ENCODE results near the gene SLC43A1.
A peak's percentile ranks its signal among the peaks of the same experiment; 100 is the strongest.
"Not testable (repeated sequence)": the region's sequence is repeated elsewhere in the genome, so short reads cannot be mapped to it uniquely, and the experiment has no call there.

Gene SLC43A1

DNA sequence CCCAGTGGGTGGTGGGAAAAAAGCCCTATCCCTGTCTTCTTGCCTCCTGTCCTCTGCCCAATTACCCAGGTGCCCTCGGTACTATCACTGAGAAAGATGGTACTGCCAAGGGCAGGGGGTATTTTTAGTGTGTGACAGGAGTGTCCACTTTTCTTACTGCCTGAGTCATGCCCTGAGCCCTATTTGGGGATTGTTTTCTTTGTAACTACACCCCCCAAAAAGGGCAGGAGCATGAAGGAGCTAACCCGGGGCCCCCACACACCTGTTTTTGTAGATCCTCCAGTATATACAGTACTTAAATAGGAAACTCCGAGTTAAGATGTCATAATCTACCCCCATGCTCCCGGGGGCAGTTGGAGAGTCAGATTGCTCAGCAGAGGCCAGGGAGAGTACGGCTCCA is 25.7 kb upstream of the SLC43A1 start:
- Mint-ChIP-seq H3K27me3 (no peaks in the 10 kb centered on the region), H3K4me1 (ENCODE audit: low read depth) (no peaks in the 10 kb centered on the region), H3K4me3 (no peak overlapping the region), H3K36me3 (peaks cover 2% of the 10 kb centered on the region), H3K27ac (no peak overlapping the region), H3K9me3 (ENCODE audit: low read depth) (no peaks in the 10 kb centered on the region)

GRCh38 chr11:57539342-57539741 is 23.8 kb upstream of the SLC43A1 start:
- Mint-ChIP-seq H3K36me3 (peaks cover 2% of the 10 kb centered on the region), H3K27ac (no peak overlapping the region), H3K27me3 (no peaks in the 10 kb centered on the region), H3K4me1 (ENCODE audit: low read depth) (no peaks in the 10 kb centered on the region), H3K9me3 (ENCODE audit: low read depth) (no peaks in the 10 kb centered on the region), H3K4me3 (no peak overlapping the region)

- H3K27me3 Mint-ChIP-seq: no peaks in the 10 kb centered on the region
- H3K9me3 Mint-ChIP-seq (ENCODE audit: low read depth): no peaks in the 10 kb centered on the region
- H3K36me3 Mint-ChIP-seq: peaks cover 2% of the 10 kb centered on the region
- H3K4me1 Mint-ChIP-seq (ENCODE audit: low read depth): no peaks in the 10 kb centered on the region
- H3K27ac Mint-ChIP-seq: peak within 1 kb of the TSS; percentile 16
- H3K4me3 Mint-ChIP-seq: no peak within 1 kb of the TSS
Measured at GRCh38 chr11:57536947-57537619, 21.6 kb upstream of the SLC43A1 start, which contains the start of gene SMTNL1. Gene SMTNL1 (plus strand): TSS chr11:57537595. CDS start chr11:57542643, 5,048 bp downstream.

DNA sequence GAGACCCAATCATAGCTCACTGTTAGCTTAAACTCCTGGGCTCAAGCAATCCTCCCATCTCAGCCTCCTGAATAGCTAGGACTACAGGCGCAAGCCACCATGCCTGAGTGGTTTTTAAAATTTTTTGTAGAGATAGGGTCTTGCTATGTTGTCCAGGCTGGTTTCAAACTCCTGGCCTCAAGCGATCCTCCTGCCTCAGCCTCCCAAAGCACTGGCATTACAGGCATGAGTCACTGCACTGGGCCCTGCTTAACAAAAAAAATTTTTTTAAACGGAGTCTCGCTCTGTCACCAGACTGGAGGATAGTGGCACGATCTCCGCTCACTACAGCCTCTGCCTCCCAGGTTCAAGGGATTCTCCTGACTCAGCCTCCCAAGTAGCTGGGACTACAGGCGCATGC is 18.9 kb upstream of the SLC43A1 start:
- H3K27me3 Mint-ChIP-seq; H3K4me3 Mint-ChIP-seq; H3K27ac Mint-ChIP-seq; H3K9me3 Mint-ChIP-seq (ENCODE audit: low read depth); H3K36me3 Mint-ChIP-seq: not testable (repeated sequence)
- H3K4me1 Mint-ChIP-seq (ENCODE audit: low read depth): peaks cover 15% of the 10 kb centered on the region

DNA sequence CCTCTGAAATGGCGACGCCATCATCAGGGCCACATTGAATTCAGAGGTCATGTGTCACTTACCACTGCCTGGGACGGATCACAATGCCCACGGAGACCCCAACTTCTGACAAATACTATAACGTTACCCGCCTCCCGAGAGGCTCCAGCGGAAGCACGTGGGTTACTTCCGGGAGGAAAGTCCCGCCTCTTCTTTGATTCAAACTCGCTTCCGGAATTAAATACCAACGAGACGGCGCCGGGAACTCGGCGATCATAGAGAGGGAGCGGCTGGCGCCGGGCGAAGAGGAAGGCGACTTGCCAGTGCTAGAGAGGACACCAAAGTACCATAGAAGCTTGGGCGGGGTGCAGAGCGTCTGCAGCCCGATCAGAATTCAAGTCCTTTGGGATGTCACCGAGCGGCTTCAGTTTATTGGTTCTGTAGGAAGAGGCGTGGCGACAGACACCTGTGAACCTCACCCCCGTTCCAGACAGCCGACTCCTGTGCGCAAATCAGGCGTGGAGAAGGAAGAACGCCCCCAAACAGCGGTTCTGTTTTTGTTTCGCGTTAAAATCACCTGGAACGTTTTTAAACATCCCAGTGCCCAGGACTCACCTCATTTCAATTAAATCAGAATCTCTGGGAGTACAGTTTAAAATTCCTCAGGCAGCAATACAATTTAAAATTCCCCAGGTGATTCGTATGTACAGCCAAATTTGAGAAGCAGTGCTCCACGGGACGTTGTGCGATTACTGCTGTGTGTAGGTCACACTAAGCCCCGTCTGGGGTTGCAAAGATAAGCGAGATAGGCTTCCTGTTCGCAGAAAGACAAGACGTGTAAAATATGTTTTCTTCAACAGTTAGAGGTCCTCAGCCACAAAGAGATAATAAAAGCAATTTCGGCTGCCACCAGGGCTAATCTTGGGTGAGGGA is 15.3 kb upstream of the SLC43A1 start, which contains the start of gene TIMM10:
TSS of gene TIMM10 (minus strand) at position 159 of the 912 bp plus-strand sequence. CDS start 565 bp downstream, outside the sequence.
- peak within 1 kb of the TSS; percentile 91 for H3K4me3 Mint-ChIP-seq
- peak within 1 kb of the TSS; percentile 91 for H3K27ac Mint-ChIP-seq
- peaks cover 8% of the 10 kb centered on the region for H3K36me3 Mint-ChIP-seq
- H3K27me3 Mint-ChIP-seq: no peaks in the 10 kb centered on the region
- H3K9me3 Mint-ChIP-seq (ENCODE audit: low read depth): no peaks in the 10 kb centered on the region
- peaks cover 36% of the 10 kb centered on the region for H3K4me1 Mint-ChIP-seq (ENCODE audit: low read depth)

DNA sequence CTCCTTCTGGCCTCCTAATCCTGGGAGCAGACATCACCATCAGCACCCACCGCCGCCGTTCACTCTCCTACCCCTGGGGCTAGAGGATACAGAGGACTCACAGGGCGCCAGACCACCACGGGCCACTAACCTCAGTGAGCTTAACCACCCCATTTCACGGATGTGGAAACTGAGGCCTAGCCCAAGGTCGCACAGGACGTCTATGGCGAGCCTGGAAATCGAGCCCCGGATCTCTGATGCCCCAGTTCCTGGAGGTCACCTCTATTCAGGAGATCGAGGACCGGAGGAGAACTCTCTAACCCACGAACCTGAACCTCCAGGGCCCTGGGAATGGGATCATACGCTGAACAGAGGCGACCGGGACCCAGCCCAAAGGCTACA is 14.7 kb upstream of the SLC43A1 start:
- Mint-ChIP-seq H3K27me3 (no peaks in the 10 kb centered on the region), H3K9me3 (ENCODE audit: low read depth) (no peaks in the 10 kb centered on the region), H3K27ac (peak overlapping the region; percentile 91), H3K4me1 (ENCODE audit: low read depth) (peaks cover 36% of the 10 kb centered on the region), H3K36me3 (peaks cover 8% of the 10 kb centered on the region), H3K4me3 (peak overlapping the region; percentile 91)

DNA sequence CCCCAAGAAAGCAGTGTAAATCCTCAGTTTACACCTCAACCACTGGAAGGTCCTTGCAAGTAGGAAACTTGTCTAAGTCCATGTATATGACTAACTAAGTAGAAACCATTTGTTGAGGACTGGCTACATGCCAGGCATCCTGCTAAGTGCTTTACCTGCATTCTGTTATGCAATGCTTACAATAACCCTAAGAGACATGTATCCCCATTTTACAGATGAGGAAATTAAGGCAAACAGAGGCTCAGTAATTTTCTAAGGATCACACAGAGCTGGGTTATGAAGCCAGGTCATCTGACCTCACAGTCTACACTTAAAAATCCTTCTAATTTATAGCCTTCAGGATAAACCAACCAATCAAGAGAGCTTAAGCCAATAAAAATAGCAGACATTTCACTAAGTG is 13.5 kb upstream of the SLC43A1 start:
- no peak overlapping the region for H3K27ac Mint-ChIP-seq
- H3K27me3 Mint-ChIP-seq: no peaks in the 10 kb centered on the region
- H3K4me1 Mint-ChIP-seq (ENCODE audit: low read depth): peaks cover 36% of the 10 kb centered on the region
- H3K9me3 Mint-ChIP-seq (ENCODE audit: low read depth): no peaks in the 10 kb centered on the region
- H3K36me3 Mint-ChIP-seq: peaks cover 8% of the 10 kb centered on the region
- H3K4me3 Mint-ChIP-seq: peak overlapping the region; percentile 52

DNA sequence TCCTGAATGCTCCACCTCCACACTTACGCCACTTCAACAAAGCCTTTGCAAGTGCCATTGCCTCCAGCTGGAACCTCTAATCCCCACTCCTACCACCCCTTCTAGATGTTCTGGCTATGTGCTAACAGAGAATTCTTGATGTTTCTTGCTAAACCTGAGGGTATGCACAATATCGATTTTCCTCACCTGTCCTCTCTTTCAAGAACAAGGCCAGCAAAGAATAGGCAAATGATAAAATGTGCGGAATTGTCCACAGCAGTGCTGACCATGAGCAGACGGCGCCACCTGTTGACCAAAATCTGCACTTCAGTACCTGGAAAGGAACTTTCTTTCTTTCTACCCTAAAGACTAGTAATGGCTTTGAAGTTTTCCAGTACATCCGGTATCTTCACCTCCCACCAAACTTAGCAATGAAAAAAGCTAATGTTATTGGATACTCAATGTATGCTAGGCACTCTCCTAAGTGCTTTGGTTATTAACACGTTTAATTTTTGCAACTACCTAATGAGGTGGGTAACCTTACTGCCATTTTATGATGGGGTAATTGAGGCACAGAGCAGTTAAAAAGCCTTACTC is 11.6 kb upstream of the SLC43A1 start:
- no peaks in the 10 kb centered on the region for H3K9me3 Mint-ChIP-seq (ENCODE audit: low read depth)
- H3K4me1 Mint-ChIP-seq (ENCODE audit: low read depth): peaks cover 36% of the 10 kb centered on the region
- H3K4me3 Mint-ChIP-seq: no peak overlapping the region
- peak overlapping the region; percentile 51 for H3K27ac Mint-ChIP-seq
- no peaks in the 10 kb centered on the region for H3K27me3 Mint-ChIP-seq
- peaks cover 8% of the 10 kb centered on the region for H3K36me3 Mint-ChIP-seq

- Mint-ChIP-seq H3K27ac (no peak overlapping the region), H3K36me3 (peaks cover 8% of the 10 kb centered on the region), H3K4me3 (no peak overlapping the region), H3K4me1 (ENCODE audit: low read depth) (peaks cover 14% of the 10 kb centered on the region), H3K9me3 (ENCODE audit: low read depth) (no peaks in the 10 kb centered on the region), H3K27me3 (no peaks in the 10 kb centered on the region)
Measured at GRCh38 chr11:57523419-57523818, 7.9 kb upstream of the SLC43A1 start.

DNA sequence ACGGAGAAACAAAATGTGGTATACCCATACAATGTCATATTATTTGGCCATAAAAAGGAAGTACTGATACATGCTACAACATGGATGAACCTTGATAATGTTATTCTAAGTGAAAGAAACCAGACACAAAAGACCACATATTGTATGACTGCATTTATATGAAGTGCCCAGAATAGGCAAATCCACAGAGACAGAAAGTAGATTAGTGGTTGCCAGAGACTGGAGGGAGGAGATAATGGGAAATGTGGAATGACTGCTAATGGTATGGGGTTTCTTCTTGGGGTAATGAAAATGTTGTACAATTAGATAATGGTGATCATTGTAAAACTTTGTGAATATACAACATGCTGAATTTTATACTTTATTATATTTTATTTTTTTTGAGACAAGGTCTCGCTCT is 5.6 kb upstream of the SLC43A1 start:
- H3K27me3 Mint-ChIP-seq: no peaks in the 10 kb centered on the region
- H3K4me3 Mint-ChIP-seq: no peak overlapping the region
- no peaks in the 10 kb centered on the region for H3K9me3 Mint-ChIP-seq (ENCODE audit: low read depth)
- no peaks in the 10 kb centered on the region for H3K36me3 Mint-ChIP-seq
- H3K27ac Mint-ChIP-seq: no peak overlapping the region
- peaks cover 2% of the 10 kb centered on the region for H3K4me1 Mint-ChIP-seq (ENCODE audit: low read depth)

- peak overlapping the region; percentile 75 for H3K27ac Mint-ChIP-seq
- H3K27me3 Mint-ChIP-seq: no peaks in the 10 kb centered on the region
- H3K4me3 Mint-ChIP-seq: peak overlapping the region; percentile 95
- H3K36me3 Mint-ChIP-seq: no peaks in the 10 kb centered on the region
- H3K4me1 Mint-ChIP-seq (ENCODE audit: low read depth): peaks cover 33% of the 10 kb centered on the region
- H3K9me3 Mint-ChIP-seq (ENCODE audit: low read depth): no peaks in the 10 kb centered on the region
Measured at GRCh38 chr11:57516061-57516443, 550 bp upstream of the SLC43A1 start.

DNA sequence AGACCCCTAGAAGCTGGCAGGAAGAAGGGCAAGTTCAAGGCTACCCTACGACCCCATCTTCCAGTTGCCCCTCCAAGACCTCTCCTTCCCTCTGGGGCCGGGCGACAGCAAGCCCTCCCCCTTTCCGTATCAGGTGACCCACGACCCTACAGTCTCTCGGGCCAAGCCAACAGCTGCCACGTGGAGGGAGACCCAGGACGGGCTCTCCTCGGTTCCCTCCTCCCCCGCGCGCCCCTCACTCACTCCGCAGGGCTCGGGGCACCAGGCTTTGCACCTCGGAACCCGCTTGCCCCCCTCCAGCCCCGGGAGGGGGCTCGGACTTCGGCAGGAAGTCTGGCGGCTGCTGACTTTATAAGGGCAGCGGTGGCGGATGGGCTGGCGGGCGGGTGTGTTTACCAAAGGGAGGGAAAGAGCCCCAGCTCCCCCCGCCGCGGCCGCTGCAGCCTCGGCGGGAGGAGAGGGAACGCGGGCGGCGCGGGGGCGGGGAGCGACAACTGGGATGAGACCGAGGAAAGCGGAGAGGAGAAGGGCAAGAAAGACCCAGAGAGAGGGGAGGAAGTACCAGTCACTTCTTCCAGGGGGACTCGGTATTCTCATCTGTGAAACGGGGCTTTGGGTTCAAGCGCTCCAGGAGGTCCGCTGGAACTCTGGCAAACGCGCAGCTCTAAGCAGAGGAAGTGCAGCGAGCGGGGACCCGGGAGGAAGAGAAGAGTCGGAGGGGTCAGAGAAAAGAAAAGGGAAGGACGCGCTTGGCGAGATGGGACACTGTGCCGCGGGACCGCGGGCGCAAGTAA is 767 bp downstream of the SLC43A1 start:
- H3K36me3 Mint-ChIP-seq: no peaks in the 10 kb centered on the region
- peaks cover 35% of the 10 kb centered on the region for H3K4me1 Mint-ChIP-seq (ENCODE audit: low read depth)
- H3K27me3 Mint-ChIP-seq: no peaks in the 10 kb centered on the region
- peak overlapping the region; percentile 92 for H3K27ac Mint-ChIP-seq
- no peaks in the 10 kb centered on the region for H3K9me3 Mint-ChIP-seq (ENCODE audit: low read depth)
- H3K4me3 Mint-ChIP-seq: peak overlapping the region; percentile 96

- no peaks in the 10 kb centered on the region for H3K9me3 Mint-ChIP-seq (ENCODE audit: low read depth)
- H3K27ac Mint-ChIP-seq: peak overlapping the region; percentile 84
- H3K36me3 Mint-ChIP-seq: no peaks in the 10 kb centered on the region
- H3K4me1 Mint-ChIP-seq (ENCODE audit: low read depth): peaks cover 36% of the 10 kb centered on the region
- H3K4me3 Mint-ChIP-seq: peak overlapping the region; percentile 96
- no peaks in the 10 kb centered on the region for H3K27me3 Mint-ChIP-seq
Measured at GRCh38 chr11:57513911-57514537, 1.5 kb downstream of the SLC43A1 start.

- Mint-ChIP-seq H3K36me3 (no peaks in the 10 kb centered on the region), H3K4me1 (ENCODE audit: low read depth) (peaks cover 36% of the 10 kb centered on the region), H3K27ac (peak overlapping the region; percentile 84), H3K27me3 (no peaks in the 10 kb centered on the region), H3K4me3 (peak overlapping the region; percentile 96), H3K9me3 (ENCODE audit: low read depth) (no peaks in the 10 kb centered on the region)
Measured at GRCh38 chr11:57513452-57513795, 2.1 kb downstream of the SLC43A1 start.

Data from activated naive CD8-positive, alpha-beta T cell (primary cell).